ENCODE measurements around the gene RBM10. TPM values are rescaled to one million over a fixed set of nuclear protein-coding genes. Genes with fewer than 3 reads are reported as not detected.

RBM10 gene
- total RNA-seq, 1 experiment from 2014 or later: 55.8 TPM

DNA sequence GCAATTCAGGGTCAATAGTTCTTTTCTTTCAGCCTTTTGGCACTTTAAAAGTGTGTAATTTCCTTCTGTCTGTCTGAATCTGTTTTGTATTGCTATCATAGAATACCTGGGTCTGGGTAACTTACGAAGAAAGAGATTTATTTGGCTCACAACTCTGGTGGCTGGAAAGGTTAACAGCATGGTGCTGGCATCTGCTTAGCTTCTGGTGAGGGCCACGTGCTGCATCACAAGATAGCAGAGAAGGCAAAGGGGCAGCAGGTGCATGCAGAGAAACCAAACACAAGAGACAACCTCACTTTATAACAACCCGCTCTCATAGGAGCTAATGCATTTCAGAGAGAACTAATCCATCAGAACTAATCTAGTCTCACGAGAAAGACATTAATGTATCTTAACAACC lies 48.0 kb upstream of the RBM10 start:
- no peak overlapping the region for H3K27ac Mint-ChIP-seq
- peak overlapping the region; percentile 3 for H3K27ac ChIP-seq (ENCODE audit: insufficient read length, low read depth, low read length)
- H3K23me2 ChIP-seq (ENCODE audit: insufficient read length, low read depth, low read length, poor library complexity, severe bottlenecking): no peaks in the 10 kb centered on the region
- H3K79me1 ChIP-seq (ENCODE audit: insufficient read depth, low read depth, low read length, poor library complexity, severe bottlenecking): no peaks in the 10 kb centered on the region
- H3K4ac ChIP-seq (ENCODE audit: low read depth, low read length): no peak overlapping the region
- H3K9me3 Mint-ChIP-seq: peaks cover 57 to 67% of the 10 kb centered on the region in 2 experiments
- H3K9ac ChIP-seq (ENCODE audit: extremely low read depth, insufficient read length, low read length): no peak overlapping the region
- WGBS (ENCODE audit: extremely low coverage, insufficient read length, low lambda C conversion rate): no CpG with 5 or more reads among the region's 4 CpGs
- H3K79me2 ChIP-seq (ENCODE audit: insufficient read depth, low read length): no peaks in the 10 kb centered on the region; the same call in 1 of the 2 replicates
- peaks cover 8% of the 10 kb centered on the region for H3K9me3 ChIP-seq (ENCODE audit: control insufficient read depth, low read depth, low read length)
- H3K18ac ChIP-seq (ENCODE audit: insufficient read length, low read depth, low read length): no peak overlapping the region
- no peaks in the 10 kb centered on the region; the same call in 1 of the 2 replicates for H3K4me1 ChIP-seq (ENCODE audit: insufficient read depth, low read length)
- H4K20me1 ChIP-seq (ENCODE audit: control insufficient read depth, insufficient read depth, insufficient read length): no peaks in the 10 kb centered on the region
- no peak overlapping the region for H2BK120ac ChIP-seq (ENCODE audit: low read depth, low read length, poor library complexity, severe bottlenecking)
- H2AK5ac ChIP-seq (ENCODE audit: insufficient read length, low read length): no peak overlapping the region
- no peak overlapping the region for H3K23ac ChIP-seq (ENCODE audit: insufficient read length, low read depth, low read length)
- peaks cover 1% of the 10 kb centered on the region; the same call in 1 of the 2 replicates for H3K27me3 Mint-ChIP-seq (ENCODE audit: low read depth)
- no peak overlapping the region for H3K4me3 Mint-ChIP-seq
- H2BK12ac ChIP-seq (ENCODE audit: insufficient read length, low read depth, low read length): no peak overlapping the region
- no peak overlapping the region for H4K8ac ChIP-seq (replicated peaks; ENCODE audit: insufficient read length, low read depth, low read length)
- no peak overlapping the region for H4K91ac ChIP-seq (ENCODE audit: insufficient read length, low read depth, low read length)
- peaks cover 5 to 8% of the 10 kb centered on the region in 2 experiments for H3K4me1 Mint-ChIP-seq
- H2BK5ac ChIP-seq (ENCODE audit: insufficient read length, low read length): no peak overlapping the region
- no peak overlapping the region for H3T11ph ChIP-seq (ENCODE audit: low read length)
- H3K14ac ChIP-seq (ENCODE audit: insufficient read depth, low read length): no peak overlapping the region
- no peak overlapping the region for H2BK15ac ChIP-seq (ENCODE audit: low read depth, low read length)
- no peak overlapping the region for H3K4me2 ChIP-seq (ENCODE audit: insufficient read depth, insufficient read length, low read length)
- no peak overlapping the region for H2BK20ac ChIP-seq (ENCODE audit: low read depth, low read length, poor library complexity, severe bottlenecking)
- no peak overlapping the region for H4K5ac ChIP-seq (ENCODE audit: insufficient read length, low read depth, low read length)
- H3K27me3 ChIP-seq (ENCODE audit: insufficient read depth, low read length): no peaks in the 10 kb centered on the region
- DNase-seq: no peak
- H3K36me3 Mint-ChIP-seq (ENCODE audit: insufficient read depth in 1 of 3, low read depth in 3 of 3): peaks cover 0 to 8% (median 2%) of the 10 kb centered on the region in 3 experiments; a peak in 4 of 7 replicates
- no peak overlapping the region for H3K56ac ChIP-seq (ENCODE audit: insufficient read length, low read depth, low read length)
- TF ChIP-seq, protein P1, sequence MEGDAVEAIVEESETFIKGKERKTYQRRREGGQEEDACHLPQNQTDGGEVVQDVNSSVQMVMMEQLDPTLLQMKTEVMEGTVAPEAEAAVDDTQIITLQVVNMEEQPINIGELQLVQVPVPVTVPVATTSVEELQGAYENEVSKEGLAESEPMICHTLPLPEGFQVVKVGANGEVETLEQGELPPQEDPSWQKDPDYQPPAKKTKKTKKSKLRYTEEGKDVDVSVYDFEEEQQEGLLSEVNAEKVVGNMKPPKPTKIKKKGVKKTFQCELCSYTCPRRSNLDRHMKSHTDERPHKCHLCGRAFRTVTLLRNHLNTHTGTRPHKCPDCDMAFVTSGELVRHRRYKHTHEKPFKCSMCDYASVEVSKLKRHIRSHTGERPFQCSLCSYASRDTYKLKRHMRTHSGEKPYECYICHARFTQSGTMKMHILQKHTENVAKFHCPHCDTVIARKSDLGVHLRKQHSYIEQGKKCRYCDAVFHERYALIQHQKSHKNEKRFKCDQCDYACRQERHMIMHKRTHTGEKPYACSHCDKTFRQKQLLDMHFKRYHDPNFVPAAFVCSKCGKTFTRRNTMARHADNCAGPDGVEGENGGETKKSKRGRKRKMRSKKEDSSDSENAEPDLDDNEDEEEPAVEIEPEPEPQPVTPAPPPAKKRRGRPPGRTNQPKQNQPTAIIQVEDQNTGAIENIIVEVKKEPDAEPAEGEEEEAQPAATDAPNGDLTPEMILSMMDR (conservative IDR thresholded peaks at IDR 0.05): no peak
- H2AFZ ChIP-seq (ENCODE audit: low read length): no peak overlapping the region
